Measurements from ENCODE around the gene EPHA7. TPM values are rescaled to one million over a fixed set of nuclear protein-coding genes. Genes with fewer than 3 reads are reported as not detected.

EPHA7 gene
- total RNA-seq, 4 donors from 2014 or later = 158 to 262 (median 219) TPM

DNA sequence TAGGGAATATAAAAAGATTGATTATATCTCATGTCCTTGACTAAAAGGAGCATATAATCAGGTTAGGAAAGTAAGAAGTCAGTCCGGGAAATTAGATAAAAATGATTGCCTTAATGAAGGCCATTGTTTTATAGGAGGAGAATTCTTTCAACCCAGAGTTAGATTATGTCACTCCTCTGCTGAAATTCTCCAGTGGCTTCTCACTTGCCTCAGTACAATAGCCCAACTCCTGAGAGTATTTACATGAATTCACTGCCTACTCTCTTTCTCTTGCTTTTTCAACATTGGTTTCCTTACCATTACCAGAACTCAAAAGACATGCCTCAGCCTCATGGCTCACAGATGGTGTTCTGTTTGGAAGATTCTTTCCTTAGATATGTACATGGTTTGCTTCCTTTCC is 114.9 kb downstream of the EPHA7 start:
- Histone ChIP-seq H3K9me3 (no peaks in the 10 kb centered on the region), H3K4me3 (no peak overlapping the region), H3K4me1 (peaks cover 0 to 40% (median 26%) of the 10 kb centered on the region in 4 donors), H3K36me3 (peaks cover 0 to 3% (median 0%) of the 10 kb centered on the region in 4 donors), H3K27me3 (no peaks in the 10 kb centered on the region), H3K27ac (replicated peaks in 1 of 4) (no peak overlapping the region)
- 87% methylated on average over 1 of the region's 1 CpG for WGBS
- intact Hi-C loops (cut with DNase I) = no loop called here
- no peak for DNase-seq (ENCODE audit: extremely low spot score)
- TF ChIP-seq, protein P1, sequence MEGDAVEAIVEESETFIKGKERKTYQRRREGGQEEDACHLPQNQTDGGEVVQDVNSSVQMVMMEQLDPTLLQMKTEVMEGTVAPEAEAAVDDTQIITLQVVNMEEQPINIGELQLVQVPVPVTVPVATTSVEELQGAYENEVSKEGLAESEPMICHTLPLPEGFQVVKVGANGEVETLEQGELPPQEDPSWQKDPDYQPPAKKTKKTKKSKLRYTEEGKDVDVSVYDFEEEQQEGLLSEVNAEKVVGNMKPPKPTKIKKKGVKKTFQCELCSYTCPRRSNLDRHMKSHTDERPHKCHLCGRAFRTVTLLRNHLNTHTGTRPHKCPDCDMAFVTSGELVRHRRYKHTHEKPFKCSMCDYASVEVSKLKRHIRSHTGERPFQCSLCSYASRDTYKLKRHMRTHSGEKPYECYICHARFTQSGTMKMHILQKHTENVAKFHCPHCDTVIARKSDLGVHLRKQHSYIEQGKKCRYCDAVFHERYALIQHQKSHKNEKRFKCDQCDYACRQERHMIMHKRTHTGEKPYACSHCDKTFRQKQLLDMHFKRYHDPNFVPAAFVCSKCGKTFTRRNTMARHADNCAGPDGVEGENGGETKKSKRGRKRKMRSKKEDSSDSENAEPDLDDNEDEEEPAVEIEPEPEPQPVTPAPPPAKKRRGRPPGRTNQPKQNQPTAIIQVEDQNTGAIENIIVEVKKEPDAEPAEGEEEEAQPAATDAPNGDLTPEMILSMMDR (IDR thresholded peaks at IDR 0.05) = no peak
- no peak for TF ChIP-seq POLR2A (IDR thresholded peaks at IDR 0.05; ENCODE audit: low read depth)
- no peak for TF ChIP-seq EP300 (IDR thresholded peaks at IDR 0.05)
- TF ChIP-seq POLR2AphosphoS5 (IDR thresholded peaks at IDR 0.05) = no peak

DNA sequence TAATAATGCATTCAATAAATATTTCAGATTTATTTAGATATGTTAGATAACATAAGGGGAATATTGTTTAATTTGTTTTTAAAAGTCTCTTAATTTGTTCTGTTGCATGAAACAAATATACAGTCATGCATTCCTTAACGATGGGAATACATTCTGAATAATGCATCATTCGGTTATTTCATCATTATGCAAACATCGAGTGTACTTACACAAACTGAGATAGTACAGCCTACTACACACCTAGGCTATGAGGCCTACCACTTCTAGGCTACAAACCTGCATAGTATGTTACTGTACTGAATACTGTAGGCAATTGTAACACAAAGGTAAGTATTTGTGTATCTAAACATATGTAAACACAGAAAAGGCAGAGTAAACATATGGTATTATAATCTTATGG is 118.7 kb downstream of the EPHA7 start:
- H3K4me1 ChIP-seq = peaks cover 0 to 19% (median 5%) of the 10 kb centered on the region in 4 donors
- DNase-seq (ENCODE audit: extremely low spot score) = no peak
- H3K36me3 ChIP-seq = peaks cover 0 to 3% (median 0%) of the 10 kb centered on the region in 4 donors
- H3K27ac ChIP-seq (replicated peaks in 1 of 4) = no peak overlapping the region
- H3K27me3 ChIP-seq = no peaks in the 10 kb centered on the region
- H3K4me3 ChIP-seq = no peak overlapping the region
- TF ChIP-seq, protein P1 (IDR thresholded peaks at IDR 0.05) = no peak
- TF ChIP-seq POLR2AphosphoS5 (IDR thresholded peaks at IDR 0.05) = no peak
- TF ChIP-seq EP300 (IDR thresholded peaks at IDR 0.05) = no peak
- no peak for TF ChIP-seq POLR2A (IDR thresholded peaks at IDR 0.05; ENCODE audit: low read depth)
- intact Hi-C loops (cut with DNase I) = no loop called here
- H3K9me3 ChIP-seq = no peaks in the 10 kb centered on the region
- WGBS = 87% methylated on average over 3 of the region's 3 CpGs

DNA sequence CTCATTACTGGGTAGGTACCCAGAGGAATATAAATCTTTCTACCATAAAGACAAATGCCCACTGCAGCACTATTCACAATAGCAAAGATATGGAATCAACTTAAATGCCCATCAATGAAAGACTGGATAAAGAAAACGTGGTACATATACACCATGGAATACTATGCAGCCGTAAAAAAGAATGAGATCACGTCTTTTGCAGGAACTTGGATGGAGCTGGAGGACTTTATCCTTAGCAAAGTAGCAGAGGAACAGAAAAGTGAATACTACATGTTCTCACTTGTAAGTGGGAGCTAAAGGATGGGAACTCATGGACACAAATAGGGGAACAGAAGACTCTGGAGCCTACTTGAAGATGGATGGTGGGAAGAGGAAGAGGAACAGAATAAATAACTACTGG is 119.7 kb downstream of the EPHA7 start:
- no peaks in the 10 kb centered on the region for H3K9me3 ChIP-seq
- no peak overlapping the region for H3K27ac ChIP-seq (replicated peaks in 1 of 4)
- intact Hi-C loops (cut with DNase I) = no loop called here
- H3K27me3 ChIP-seq = no peaks in the 10 kb centered on the region
- no peak overlapping the region for H3K4me3 ChIP-seq
- TF ChIP-seq EP300 (IDR thresholded peaks at IDR 0.05) (no peak), POLR2AphosphoS5 (IDR thresholded peaks at IDR 0.05) (no peak), POLR2A (IDR thresholded peaks at IDR 0.05; ENCODE audit: low read depth) (no peak)
- TF ChIP-seq, protein P1 (IDR thresholded peaks at IDR 0.05) = no peak
- H3K4me1 ChIP-seq = peaks cover 0 to 19% (median 5%) of the 10 kb centered on the region in 4 donors
- 88% methylated on average over 3 of the region's 3 CpGs for whole genome bisulfite sequencing
- peaks cover 0 to 3% (median 0%) of the 10 kb centered on the region in 4 donors for H3K36me3 ChIP-seq
- DNase-seq (ENCODE audit: extremely low spot score) = no peak

DNA sequence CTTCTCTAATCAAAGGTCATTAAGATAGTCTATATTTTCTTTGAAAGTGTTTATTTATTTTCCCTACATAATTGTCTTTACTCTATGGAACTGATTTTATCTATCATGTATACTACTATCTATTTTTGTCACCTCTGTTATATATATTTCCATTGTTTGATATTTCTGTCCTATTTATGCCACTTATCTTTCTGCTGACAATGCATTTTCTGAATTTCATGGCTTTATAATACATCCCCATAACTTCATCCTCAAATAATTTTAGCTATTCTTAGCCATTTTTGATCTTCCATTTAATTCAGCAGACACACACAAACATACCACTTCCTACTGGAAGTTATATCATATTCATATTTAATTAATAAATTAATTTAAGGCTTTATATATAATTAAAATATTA is 123.7 kb downstream of the EPHA7 start:
- no peak for DNase-seq (ENCODE audit: extremely low spot score)
- Histone ChIP-seq H3K27me3 (no peaks in the 10 kb centered on the region), H3K4me1 (peaks cover 0 to 6% (median 2%) of the 10 kb centered on the region in 4 donors), H3K36me3 (peaks cover 0 to 3% (median 0%) of the 10 kb centered on the region in 4 donors), H3K9me3 (no peaks in the 10 kb centered on the region), H3K27ac (replicated peaks in 1 of 4) (no peak overlapping the region), H3K4me3 (no peak overlapping the region)
- TF ChIP-seq EP300 (IDR thresholded peaks at IDR 0.05) (no peak), POLR2A (IDR thresholded peaks at IDR 0.05; ENCODE audit: low read depth) (no peak), POLR2AphosphoS5 (IDR thresholded peaks at IDR 0.05) (no peak)
- TF ChIP-seq, protein P1 (IDR thresholded peaks at IDR 0.05) = no peak
- intact Hi-C loops (cut with DNase I) = no loop called here

DNA sequence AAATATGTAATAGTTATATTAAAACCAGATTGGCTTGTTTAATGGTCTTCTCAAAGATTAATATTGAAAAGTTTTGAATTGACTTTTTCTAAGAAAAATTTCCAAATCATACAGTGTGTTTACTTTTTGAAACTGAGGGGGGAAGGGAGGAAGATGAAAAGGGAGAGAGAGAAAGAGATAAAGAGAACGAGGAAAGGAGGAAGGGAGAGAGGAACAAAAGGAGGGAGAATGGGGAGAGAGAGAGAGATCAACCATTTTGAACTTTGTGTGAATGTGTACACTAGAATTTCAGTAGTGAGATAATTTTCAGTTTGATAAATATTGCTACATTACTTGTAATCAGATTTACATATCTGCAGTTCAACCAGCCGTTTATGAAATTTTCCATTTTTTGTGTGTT is 124.5 kb downstream of the EPHA7 start:
- 86% methylated on average over 2 of the region's 2 CpGs for WGBS
- H3K27me3 ChIP-seq = no peaks in the 10 kb centered on the region
- intact Hi-C loops (cut with DNase I) = no loop called here
- no peak for DNase-seq (ENCODE audit: extremely low spot score)
- TF ChIP-seq EP300 (IDR thresholded peaks at IDR 0.05) (no peak), POLR2AphosphoS5 (IDR thresholded peaks at IDR 0.05) (no peak), POLR2A (IDR thresholded peaks at IDR 0.05; ENCODE audit: low read depth) (no peak)
- TF ChIP-seq, protein P1 (IDR thresholded peaks at IDR 0.05) = no peak
- peaks cover 0 to 1% (median 0%) of the 10 kb centered on the region in 4 donors for H3K36me3 ChIP-seq
- H3K4me3 ChIP-seq = no peak overlapping the region
- H3K4me1 ChIP-seq = peaks cover 0 to 6% (median 3%) of the 10 kb centered on the region in 4 donors
- H3K27ac ChIP-seq (replicated peaks in 1 of 4) = no peak overlapping the region
- no peaks in the 10 kb centered on the region for H3K9me3 ChIP-seq
